Suprapubic skin (tissue), 4 donors: ENCODE measurements around the gene PI4K2B. TPM values are rescaled to one million over a fixed set of nuclear protein-coding genes. Genes with fewer than 3 reads are reported as not detected.
A peak's percentile ranks its signal among the peaks of the same experiment; 100 is the strongest.

Source experiments
- DNase-seq, 2 donors: peaks; one replicate each; pipeline ENCODE4 v3.0.0-alpha.2; 2019; ENCODE audit warnings: low spot score in 2 of 2
- H3K27ac ChIP-seq: fragments of 200-600 bp; sonication (generic); one replicate; pipeline ENCODE4 v1.5.1; 2019
- H3K27me3 ChIP-seq: fragments of 200-600 bp; sonication (generic); one replicate; pipeline ENCODE4 v1.5.1; 2019
- H3K36me3 ChIP-seq: fragments of 200-600 bp; sonication (generic); one replicate; pipeline ENCODE4 v1.5.1; 2019
- H3K4me1 ChIP-seq: fragments of 200-600 bp; sonication (generic); one replicate; pipeline ENCODE4 v1.5.1; 2019
- H3K4me3 ChIP-seq: fragments of 200-600 bp; sonication (generic); one replicate; pipeline ENCODE4 v1.5.1; 2019; ENCODE audit warnings: mild to moderate bottlenecking
- H3K9me3 ChIP-seq: fragments of 200-600 bp; sonication (generic); one replicate; pipeline ENCODE4 v1.5.1; 2019
- EP300 ChIP-seq: sonication (generic); formaldehyde crosslinking; IDR thresholded peaks from one replicate; pipeline ENCODE4 v1.6.1; 2017; ENCODE audit warnings: antibody characterized with exemption
- POLR2A ChIP-seq, 2 donors: fragments of 450-650 bp; IDR thresholded peaks; one replicate each; pipeline ENCODE4 v1.6.1; 2017; ENCODE audit warnings: antibody characterized with exemption in 2 of 2, mild to moderate bottlenecking in 2 of 2, moderate library complexity in 2 of 2
- POLR2AphosphoS5 ChIP-seq, 3 donors: sonication (generic); formaldehyde crosslinking; IDR thresholded peaks; one replicate each; pipeline ENCODE4 v1.6.1; 2017; ENCODE audit warnings: antibody characterized with exemption in 3 of 3
- WGBS: methylation state at CpG from one replicate; pipeline ENCODE4 v1.1.5; 2018; 5-methylcytosine and 5-hydroxymethylcytosine counted together
- total RNA-seq, 4 donors: library from RNA; depleted of rRNA; stranded (reverse); fragments of >200 nt; gene quantifications; one replicate each; pipeline ENCODE4 v1.1.0, GENCODE V29; 2016
- TF ChIP-seq, protein P1 (sequence below), 2 donors: fragments of 200-600 bp in 1 of 2; fragments of 450-650 bp in 1 of 2; sonication (generic) in 1 of 2; IDR thresholded peaks; one replicate each; pipeline ENCODE4 v1.5.1; 2016 to 2019; ENCODE audit warnings: antibody characterized with exemption in 2 of 2, mild to moderate bottlenecking in 1 of 2, moderate library complexity in 1 of 2

The PI4K2B gene
- total RNA-seq, 4 donors from 2014 or later: 13.2 to 21.2 (median 16.3) TPM

- Histone ChIP-seq H3K9me3 (no peaks in the 10 kb centered on the region), H3K36me3 (no peaks in the 10 kb centered on the region), H3K27me3 (no peaks in the 10 kb centered on the region), H3K27ac (no peak overlapping the region), H3K4me3 (no peak overlapping the region), H3K4me1 (no peaks in the 10 kb centered on the region)
- 71% methylated on average over 4 of the region's 11 CpGs for WGBS
- DNase-seq: no peak
- TF ChIP-seq, protein P1, sequence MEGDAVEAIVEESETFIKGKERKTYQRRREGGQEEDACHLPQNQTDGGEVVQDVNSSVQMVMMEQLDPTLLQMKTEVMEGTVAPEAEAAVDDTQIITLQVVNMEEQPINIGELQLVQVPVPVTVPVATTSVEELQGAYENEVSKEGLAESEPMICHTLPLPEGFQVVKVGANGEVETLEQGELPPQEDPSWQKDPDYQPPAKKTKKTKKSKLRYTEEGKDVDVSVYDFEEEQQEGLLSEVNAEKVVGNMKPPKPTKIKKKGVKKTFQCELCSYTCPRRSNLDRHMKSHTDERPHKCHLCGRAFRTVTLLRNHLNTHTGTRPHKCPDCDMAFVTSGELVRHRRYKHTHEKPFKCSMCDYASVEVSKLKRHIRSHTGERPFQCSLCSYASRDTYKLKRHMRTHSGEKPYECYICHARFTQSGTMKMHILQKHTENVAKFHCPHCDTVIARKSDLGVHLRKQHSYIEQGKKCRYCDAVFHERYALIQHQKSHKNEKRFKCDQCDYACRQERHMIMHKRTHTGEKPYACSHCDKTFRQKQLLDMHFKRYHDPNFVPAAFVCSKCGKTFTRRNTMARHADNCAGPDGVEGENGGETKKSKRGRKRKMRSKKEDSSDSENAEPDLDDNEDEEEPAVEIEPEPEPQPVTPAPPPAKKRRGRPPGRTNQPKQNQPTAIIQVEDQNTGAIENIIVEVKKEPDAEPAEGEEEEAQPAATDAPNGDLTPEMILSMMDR (IDR thresholded peaks at IDR 0.05): no peak
- no peak for TF ChIP-seq POLR2A (IDR thresholded peaks at IDR 0.05)
- no peak for TF ChIP-seq EP300
- no peak for TF ChIP-seq POLR2AphosphoS5 (IDR thresholded peaks at IDR 0.05)
Observed at GRCh38 chr4:25290490-25291067, 56.7 kb downstream of the PI4K2B start.

DNA sequence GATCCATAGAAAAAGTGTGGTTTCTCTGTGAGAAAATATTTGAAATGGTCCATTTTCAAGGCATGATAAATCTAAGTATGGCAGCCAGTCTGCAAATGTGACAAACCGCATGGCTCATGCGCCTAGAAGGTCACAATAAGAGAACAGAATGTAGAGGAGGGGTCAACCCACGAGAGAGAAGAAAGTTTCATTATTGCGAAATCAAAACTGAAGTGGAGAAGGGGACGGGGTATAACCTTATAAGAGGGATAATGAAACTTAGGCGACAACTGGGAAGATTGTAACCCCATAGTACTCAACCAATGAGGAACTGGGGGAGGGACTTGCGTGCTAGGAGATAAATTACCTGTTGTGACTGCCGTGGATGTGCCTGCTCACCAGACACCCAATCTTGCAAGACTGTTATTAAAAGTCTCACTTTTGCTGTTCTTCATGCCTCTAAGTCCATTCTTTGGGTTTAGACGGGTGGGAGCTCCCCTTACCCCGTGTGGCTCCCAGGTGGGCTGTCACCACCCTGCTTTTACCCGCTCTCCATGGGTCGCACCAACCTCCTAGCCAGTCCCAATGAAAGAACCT, 57.4 kb downstream of the PI4K2B start:
- no peaks in the 10 kb centered on the region for H3K9me3 ChIP-seq
- H3K36me3 ChIP-seq: no peaks in the 10 kb centered on the region
- DNase-seq: no peak
- H3K4me3 ChIP-seq: no peak overlapping the region
- no peak overlapping the region for H3K27ac ChIP-seq
- TF ChIP-seq, protein P1 (IDR thresholded peaks at IDR 0.05): no peak
- no peak for TF ChIP-seq EP300
- no peak for TF ChIP-seq POLR2AphosphoS5 (IDR thresholded peaks at IDR 0.05)
- no peak for TF ChIP-seq POLR2A (IDR thresholded peaks at IDR 0.05)
- H3K27me3 ChIP-seq: no peaks in the 10 kb centered on the region
- H3K4me1 ChIP-seq: no peaks in the 10 kb centered on the region
- 85% methylated on average over 12 of the region's 12 CpGs for WGBS

DNA sequence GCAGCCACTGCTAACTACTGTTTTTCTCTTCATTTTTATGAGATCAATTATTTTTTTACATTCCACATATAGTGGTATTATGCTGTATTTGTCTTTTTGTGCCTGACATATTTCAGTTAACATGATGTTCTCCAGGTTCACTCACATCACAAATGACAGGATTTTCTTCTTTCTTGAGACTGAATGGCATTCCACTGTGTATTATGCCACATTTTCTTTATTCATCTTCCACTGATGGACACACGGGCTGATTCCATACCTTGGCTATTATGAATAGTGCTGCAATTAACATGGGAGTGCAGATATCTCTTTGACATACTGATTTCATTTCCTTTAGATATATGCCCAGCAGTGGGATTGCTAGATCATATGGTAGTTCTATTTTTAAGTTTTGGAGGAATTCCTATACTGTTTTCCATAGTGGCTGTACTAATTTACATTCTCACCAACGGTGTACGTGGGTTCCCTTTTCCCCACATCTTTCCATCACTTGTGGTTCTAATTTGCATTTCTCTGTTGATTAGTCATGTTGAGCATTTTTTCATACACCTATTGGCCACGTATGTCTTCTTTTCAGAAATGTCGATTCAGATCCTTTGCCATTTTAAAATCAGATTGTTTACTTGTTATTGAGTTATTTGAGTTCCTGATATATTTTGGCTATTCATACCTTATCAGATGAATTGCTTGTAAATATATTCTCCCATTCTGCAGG, 63.9 kb downstream of the PI4K2B start:
- WGBS: 79% methylated on average over 5 of the region's 5 CpGs
- Histone ChIP-seq H3K4me3 (no peak overlapping the region), H3K27ac (no peak overlapping the region), H3K27me3 (no peaks in the 10 kb centered on the region), H3K9me3 (no peaks in the 10 kb centered on the region), H3K36me3 (no peaks in the 10 kb centered on the region), H3K4me1 (peaks cover 7% of the 10 kb centered on the region)
- TF ChIP-seq, protein P1 (IDR thresholded peaks at IDR 0.05): no peak
- no peak for TF ChIP-seq EP300
- no peak for TF ChIP-seq POLR2AphosphoS5 (IDR thresholded peaks at IDR 0.05)
- TF ChIP-seq POLR2A (IDR thresholded peaks at IDR 0.05): no peak
- no peak for DNase-seq

DNA sequence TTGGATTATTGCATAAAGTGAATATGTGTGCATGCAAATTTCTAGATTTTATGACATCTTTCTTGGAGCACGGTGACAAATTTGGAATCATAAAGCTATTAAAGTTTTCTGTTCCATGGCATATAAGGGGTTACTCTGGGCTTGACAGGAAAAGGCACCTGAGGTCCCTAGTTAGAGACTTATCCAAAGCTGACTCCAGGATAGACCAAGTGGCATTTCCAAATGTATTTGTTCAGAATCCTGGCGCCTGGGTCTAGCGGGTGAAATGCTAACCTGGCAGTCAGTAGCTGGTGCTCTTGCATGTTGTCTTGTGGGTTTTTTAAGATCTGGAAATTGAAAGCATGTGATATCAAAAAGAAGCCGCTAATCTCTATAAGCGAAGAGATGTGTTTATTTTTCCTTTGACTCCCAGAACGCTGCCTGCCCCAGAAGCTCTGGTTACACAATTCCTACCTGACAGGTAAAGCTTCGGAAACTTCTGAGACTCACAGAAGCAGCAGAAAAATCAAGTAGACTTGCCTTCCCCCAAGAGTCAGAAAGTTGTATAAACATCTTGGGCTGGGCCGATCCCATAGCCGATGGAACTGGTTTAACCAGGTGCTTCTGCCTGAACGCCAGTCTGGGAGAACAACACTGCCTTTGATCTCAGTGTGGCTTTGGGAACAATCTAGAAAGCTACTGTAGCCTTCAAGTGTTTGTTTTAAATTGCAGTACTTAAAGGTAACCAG, 65.8 kb downstream of the PI4K2B start:
- no peak for TF ChIP-seq EP300
- TF ChIP-seq, protein P1 (IDR thresholded peaks at IDR 0.05): no peak
- Histone ChIP-seq H3K9me3 (no peaks in the 10 kb centered on the region), H3K4me1 (peaks cover 7% of the 10 kb centered on the region), H3K27ac (peak overlapping the region; percentile 71), H3K27me3 (no peaks in the 10 kb centered on the region), H3K36me3 (no peaks in the 10 kb centered on the region), H3K4me3 (peak overlapping the region; percentile 29)
- DNase-seq: no peak
- WGBS: 34% methylated on average over 10 of the region's 10 CpGs

- H3K27me3 ChIP-seq: no peaks in the 10 kb centered on the region
- no peaks in the 10 kb centered on the region for H3K36me3 ChIP-seq
- H3K27ac ChIP-seq: no peak overlapping the region
- no peaks in the 10 kb centered on the region for H3K9me3 ChIP-seq
- no peak for DNase-seq
- WGBS: 73% methylated on average over 4 of the region's 4 CpGs
- peaks cover 7% of the 10 kb centered on the region for H3K4me1 ChIP-seq
- no peak overlapping the region for H3K4me3 ChIP-seq
- TF ChIP-seq POLR2AphosphoS5 (IDR thresholded peaks at IDR 0.05) (no peak), EP300 (no peak), POLR2A (IDR thresholded peaks at IDR 0.05) (no peak)
- TF ChIP-seq, protein P1 (IDR thresholded peaks at IDR 0.05): no peak
Observed at GRCh38 chr4:25301471-25301870, 67.6 kb downstream of the PI4K2B start.
